Left ventricle myocardium inferior (tissue), 1 donor: ENCODE data around the gene ABCA2. TPM values are rescaled to one million over a fixed set of nuclear protein-coding genes. Genes with fewer than 3 reads are reported as not detected.

Source experiments
- DNase-seq: peaks from one replicate; pipeline ENCODE4 v3.0.0-alpha.2; 2020
- H3K27ac ChIP-seq: fragments of 200-600 bp; replicated peaks from 2 replicates; pipeline ENCODE4 v1.8.0; 2021
- H3K27me3 ChIP-seq: fragments of 200-600 bp; 2 replicates; pipeline ENCODE4 v1.8.0; 2021; ENCODE audit warnings: low read depth
- H3K36me3 ChIP-seq: fragments of 200-600 bp; 2 replicates; pipeline ENCODE4 v1.8.0; 2021
- H3K4me1 ChIP-seq: fragments of 200-600 bp; 2 replicates; pipeline ENCODE4 v1.8.0; 2021
- H3K4me3 ChIP-seq: fragments of 200-600 bp; 2 replicates; pipeline ENCODE4 v1.8.0; 2021; ENCODE audit warnings: mild to moderate bottlenecking, moderate library complexity
- H3K9me3 ChIP-seq: fragments of 200-600 bp; replicated peaks from 2 replicates; pipeline ENCODE4 v1.8.0; 2021
- CTCF ChIP-seq: fragments of 200-600 bp; IDR thresholded peaks from 2 replicates; pipeline ENCODE4 v1.8.0; 2021; ENCODE audit warnings: antibody characterized with exemption, mild to moderate bottlenecking, borderline replicate concordance
- intact Hi-C: fragments of 100-400 bp; cut with micrococcal nuclease; formaldehyde crosslinking; loops from one replicate; pipeline ENCODE4 v1.11.0; 2022
- total RNA-seq: library from RNA; stranded (reverse); fragmentation: NEBNext Ultra II Directional; extraction: Animal tissue kit (Norgen Biotek cat#: 25700); gene quantifications from one replicate; pipeline ENCODE4 v1.2.1, GENCODE V29; 2021
- donor health status: DM: no; HTN: yes; CAD: no; lungs with severe emphysema.

Gene ABCA2
- total RNA-seq, 1 donor from 2014 or later, result 29.9 TPM

GRCh38 chr9:136973618-136974617 is 54.1 kb downstream of the ABCA2 start:
- H3K4me3 ChIP-seq, result no peak overlapping the region
- no peaks in the 10 kb centered on the region for H3K9me3 ChIP-seq
- peak overlapping the region; percentile 91 for H3K27ac ChIP-seq
- peaks cover 70% of the 10 kb centered on the region for H3K4me1 ChIP-seq
- H3K27me3 ChIP-seq, result no peaks in the 10 kb centered on the region
- intact Hi-C loops, result no loop called here
- TF ChIP-seq CTCF, result no peak
- DNase-seq, result no peak
- peaks cover 1% of the 10 kb centered on the region for H3K36me3 ChIP-seq

GRCh38 chr9:136972743-136973142 is 55.3 kb downstream of the ABCA2 start:
- no peak overlapping the region for H3K27ac ChIP-seq
- no peaks in the 10 kb centered on the region for H3K27me3 ChIP-seq
- no peaks in the 10 kb centered on the region for H3K9me3 ChIP-seq
- no peaks in the 10 kb centered on the region for H3K36me3 ChIP-seq
- H3K4me3 ChIP-seq, result no peak overlapping the region
- intact Hi-C loops, result no loop called here
- DNase-seq, result no peak
- TF ChIP-seq CTCF, result no peak
- H3K4me1 ChIP-seq, result peaks cover 72% of the 10 kb centered on the region

DNA sequence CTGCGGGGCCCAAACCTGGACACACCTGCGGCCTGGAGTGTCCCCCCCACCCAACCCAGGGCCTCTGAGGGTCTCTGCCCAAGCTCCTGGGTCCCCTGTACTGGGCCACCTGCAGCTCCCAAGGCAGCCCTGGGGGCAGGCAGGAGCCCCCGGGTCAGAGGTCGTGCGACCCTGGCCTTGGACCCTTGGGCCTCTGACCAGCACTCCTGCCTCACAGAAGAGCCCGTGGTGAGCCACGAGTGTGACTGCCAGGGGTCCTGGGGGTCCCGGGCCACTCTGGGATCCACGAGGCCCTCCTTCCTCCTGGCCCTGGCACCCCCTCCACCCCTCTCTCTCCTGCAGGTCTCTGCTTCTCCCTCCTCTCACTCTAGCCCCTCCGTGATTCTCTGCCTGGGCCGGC is 55.7 kb downstream of the ABCA2 start:
- H3K36me3 ChIP-seq, result no peaks in the 10 kb centered on the region
- intact Hi-C loops, result no loop called here
- H3K27ac ChIP-seq, result no peak overlapping the region
- no peak overlapping the region for H3K4me3 ChIP-seq
- no peak for DNase-seq
- H3K9me3 ChIP-seq, result no peaks in the 10 kb centered on the region
- H3K4me1 ChIP-seq, result peaks cover 68% of the 10 kb centered on the region
- H3K27me3 ChIP-seq, result no peaks in the 10 kb centered on the region
- TF ChIP-seq CTCF, result no peak

- TF ChIP-seq CTCF, result no peak
- no peak for DNase-seq
- H3K27ac ChIP-seq, result no peak overlapping the region
- H3K27me3 ChIP-seq, result no peaks in the 10 kb centered on the region
- H3K9me3 ChIP-seq, result no peaks in the 10 kb centered on the region
- peaks cover 62% of the 10 kb centered on the region for H3K4me1 ChIP-seq
- H3K4me3 ChIP-seq, result no peak overlapping the region
- intact Hi-C loops, result no loop called here
- no peaks in the 10 kb centered on the region for H3K36me3 ChIP-seq
These were observed 56.3 kb downstream of the ABCA2 start for GRCh38 chr9:136971746-136972145.

- no peak for TF ChIP-seq CTCF
- intact Hi-C loops, result no loop called here
- no peak overlapping the region for H3K4me3 ChIP-seq
- H3K36me3 ChIP-seq, result no peaks in the 10 kb centered on the region
- H3K27me3 ChIP-seq, result no peaks in the 10 kb centered on the region
- peaks cover 57% of the 10 kb centered on the region for H3K4me1 ChIP-seq
- H3K27ac ChIP-seq, result no peak overlapping the region
- H3K9me3 ChIP-seq, result no peaks in the 10 kb centered on the region
- no peak for DNase-seq
These were observed 57.7 kb downstream of the ABCA2 start for GRCh38 chr9:136970361-136970760.
